Adipose tissue (tissue), 3 donors: ENCODE data around the gene UPF3A. TPM values are rescaled to one million over a fixed set of nuclear protein-coding genes. Genes with fewer than 3 reads are reported as not detected.

Source experiments
- H3K27ac ChIP-seq: one replicate; pipeline ENCODE4 v1.5.1; 2013; ENCODE audit warnings: low read depth, low read length
- WGBS, 3 donors: extraction: QIAGEN DNeasy Blood & Tissue Kit; methylation state at CpG; one replicate each; pipeline ENCODE4 v1.1.7; 2013; 5-methylcytosine and 5-hydroxymethylcytosine counted together
- polyA plus RNA-seq, 3 donors: library from polyadenylated mRNA; stranded (reverse); fragments of 200-250 nt; gene quantifications; one replicate each; pipeline ENCODE4 v1.2.3, GENCODE V29; 2013
- donor health status: healthy with polysubstance abuse.
- donor health status: Bipolar disorder and iron deficiency.
- donor health status: healthy.

Gene UPF3A
- polyA plus RNA-seq, 3 donors, result 27.3 to 51.7 (median 46.3) TPM

DNA sequence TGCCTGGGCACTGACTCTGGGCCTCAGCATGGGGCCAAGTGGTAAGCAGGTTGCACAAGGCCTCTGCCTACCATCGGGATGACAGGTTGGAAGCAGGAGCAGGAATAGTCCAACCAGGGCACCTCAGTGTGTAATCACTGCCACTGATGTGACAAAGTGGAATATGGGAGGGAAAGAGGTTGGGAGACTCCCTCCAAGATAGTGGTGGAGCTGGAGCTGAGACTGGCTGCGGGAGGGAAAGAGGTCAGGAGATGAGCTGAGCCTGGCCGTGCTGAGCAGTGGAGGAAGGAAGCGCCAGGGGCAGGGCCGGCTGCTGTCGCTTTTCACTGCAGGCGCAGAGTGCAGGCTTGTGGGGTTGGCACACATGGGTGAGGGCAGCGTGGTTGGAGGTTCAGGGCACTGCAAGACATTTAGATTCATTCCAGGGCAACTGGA lies 6.8 kb downstream of the UPF3A start:
- 87 to 92% (median 90%) methylated on average over 8 of the region's 8 CpGs for WGBS, 3 donors

DNA sequence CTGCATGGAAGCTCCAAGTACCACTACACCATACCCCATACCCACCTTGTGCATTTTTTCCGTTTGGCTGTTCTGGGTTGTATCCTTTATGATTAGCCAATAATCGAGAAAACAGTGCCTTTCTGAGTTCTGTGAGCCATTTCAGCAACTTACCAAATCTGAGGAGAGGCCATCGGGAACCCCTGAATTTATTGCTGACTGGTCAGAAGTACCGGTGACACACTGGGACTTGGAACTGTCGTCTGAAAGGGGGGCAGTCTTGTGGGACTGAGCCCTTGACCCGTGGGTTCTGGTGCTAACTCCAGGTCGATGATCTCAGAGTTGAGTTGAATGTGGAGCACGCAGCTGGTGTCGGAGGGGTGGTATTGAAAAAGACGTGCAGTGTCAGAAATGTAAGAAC lies 15.0 kb downstream of the UPF3A start:
- 86 to 93% (median 89%) methylated on average over 10 of the region's 10 CpGs for WGBS, 3 donors

More for the DNA sequence above, 6.8 kb downstream of the UPF3A start:
- H3K27ac ChIP-seq, result no peak overlapping the region

DNA sequence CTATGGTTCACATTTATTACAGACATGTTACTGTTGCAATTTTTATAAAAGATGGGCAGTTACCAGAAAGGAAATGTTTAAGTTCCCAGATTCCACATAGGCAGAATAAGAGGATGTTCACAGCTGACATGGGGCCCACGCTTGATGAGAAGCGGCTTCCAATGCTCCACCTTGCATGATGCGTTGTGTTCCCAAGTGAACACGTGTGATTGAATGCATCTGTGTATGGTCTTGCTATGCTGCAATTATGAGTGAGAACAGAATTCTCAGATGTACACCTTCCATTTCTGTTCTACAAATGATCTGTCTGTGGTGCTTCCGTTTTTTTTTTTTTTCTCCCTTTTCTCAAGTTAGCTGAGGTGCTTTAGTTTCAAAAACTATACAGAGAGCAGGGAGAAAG lies 15.5 kb downstream of the UPF3A start:
- 88 to 92% (median 89%) methylated on average over 5 of the region's 5 CpGs for WGBS, 3 donors

More for the DNA sequence above, 15.0 kb downstream of the UPF3A start:
- H3K27ac ChIP-seq, result no peak overlapping the region

DNA sequence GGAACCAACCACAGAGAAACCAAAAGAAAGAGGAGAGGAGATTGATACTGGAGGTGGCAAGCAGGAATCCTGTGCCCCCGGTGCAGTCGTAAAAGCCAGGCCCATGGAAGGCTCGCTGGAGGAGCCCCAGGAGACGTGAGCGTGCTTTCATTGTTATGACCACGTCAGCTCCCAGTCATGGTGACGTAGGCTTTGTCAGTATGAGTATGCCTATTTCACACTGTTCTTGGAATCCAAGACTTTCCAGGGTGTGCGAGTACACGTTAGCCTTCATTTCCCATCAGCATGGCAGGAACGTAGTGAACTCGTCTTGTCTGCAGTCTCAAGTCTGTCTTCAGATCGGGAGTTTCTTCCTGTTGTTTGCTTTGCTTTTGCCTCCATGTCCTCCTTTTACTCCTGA lies 17.5 kb downstream of the UPF3A start:
- 87 to 93% (median 89%) methylated on average over 12 of the region's 12 CpGs for WGBS, 3 donors

More for the DNA sequence above, 15.5 kb downstream of the UPF3A start:
- no peak overlapping the region for H3K27ac ChIP-seq

DNA sequence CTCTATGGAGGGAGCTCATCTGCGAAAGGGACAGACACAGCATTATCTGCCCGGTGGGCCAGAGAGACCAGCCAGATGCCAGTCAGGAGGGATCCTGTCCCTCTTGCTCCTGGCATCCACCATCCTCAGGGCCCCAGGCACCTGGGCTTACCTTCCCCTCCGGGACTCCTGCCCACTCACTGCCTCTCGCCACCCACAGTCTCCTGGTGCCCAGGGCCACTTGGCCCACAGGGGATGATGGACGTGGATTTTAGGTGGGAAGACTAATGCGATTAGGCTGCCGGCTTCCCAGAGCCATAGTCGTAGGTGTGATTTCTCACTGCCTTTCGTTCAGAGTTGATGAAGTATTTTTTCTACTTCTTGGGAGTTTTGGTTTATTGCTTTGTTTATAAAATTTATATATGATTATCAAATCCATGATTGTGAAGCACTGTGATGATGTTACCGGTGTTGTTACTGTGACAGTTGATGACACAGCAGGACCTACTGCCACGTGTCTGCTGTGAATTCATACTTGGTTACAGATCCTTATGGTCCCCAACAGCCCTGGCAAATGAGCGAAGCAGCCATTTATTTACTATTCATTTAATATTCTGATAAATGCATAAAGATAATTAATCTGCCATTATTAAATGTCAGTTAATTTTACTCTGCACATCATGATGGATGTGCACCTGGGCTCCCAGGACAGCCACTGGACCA lies 18.4 kb downstream of the UPF3A start:
- 94 to 96% (median 95%) methylated on average over 12 of the region's 12 CpGs for WGBS, 3 donors

More for the DNA sequence above, 17.5 kb downstream of the UPF3A start:
- no peak overlapping the region for H3K27ac ChIP-seq

DNA sequence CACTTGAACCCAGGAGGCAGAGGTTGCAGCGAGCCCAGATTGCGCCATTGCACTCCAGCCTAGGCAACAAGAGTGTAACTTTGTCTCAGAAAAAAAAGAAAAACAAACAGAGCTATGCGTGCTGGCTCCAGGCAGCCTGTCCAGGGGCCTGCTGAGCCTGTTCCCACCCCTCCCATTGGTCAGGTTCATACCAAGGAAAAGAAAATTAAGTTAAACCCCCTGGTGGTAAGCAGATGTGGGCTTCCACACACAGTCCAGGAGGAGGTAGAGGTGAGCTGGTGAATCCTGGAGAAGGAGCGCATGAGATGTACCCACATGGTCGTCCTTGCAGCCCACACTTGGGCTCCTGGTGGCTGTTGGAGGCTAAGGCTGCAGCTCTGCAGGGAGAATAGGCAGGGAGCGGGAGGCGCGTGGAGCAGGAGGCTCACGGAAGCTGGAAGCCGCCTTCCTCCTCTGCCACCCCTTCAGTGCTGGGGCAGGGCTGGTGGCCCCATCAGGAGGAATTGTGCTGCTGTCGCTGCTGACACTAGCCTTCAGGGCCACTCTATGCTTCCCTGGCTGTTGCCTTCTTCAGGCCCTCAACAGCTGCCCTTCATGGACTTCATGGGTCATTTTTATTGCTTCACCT lies 22.4 kb downstream of the UPF3A start:
- whole genome bisulfite sequencing, 3 donors, result 68 to 92% (median 88%) methylated on average over 9 to 11 of the region's 11 CpGs

More for the DNA sequence above, 18.4 kb downstream of the UPF3A start:
- H3K27ac ChIP-seq, result no peak overlapping the region

DNA sequence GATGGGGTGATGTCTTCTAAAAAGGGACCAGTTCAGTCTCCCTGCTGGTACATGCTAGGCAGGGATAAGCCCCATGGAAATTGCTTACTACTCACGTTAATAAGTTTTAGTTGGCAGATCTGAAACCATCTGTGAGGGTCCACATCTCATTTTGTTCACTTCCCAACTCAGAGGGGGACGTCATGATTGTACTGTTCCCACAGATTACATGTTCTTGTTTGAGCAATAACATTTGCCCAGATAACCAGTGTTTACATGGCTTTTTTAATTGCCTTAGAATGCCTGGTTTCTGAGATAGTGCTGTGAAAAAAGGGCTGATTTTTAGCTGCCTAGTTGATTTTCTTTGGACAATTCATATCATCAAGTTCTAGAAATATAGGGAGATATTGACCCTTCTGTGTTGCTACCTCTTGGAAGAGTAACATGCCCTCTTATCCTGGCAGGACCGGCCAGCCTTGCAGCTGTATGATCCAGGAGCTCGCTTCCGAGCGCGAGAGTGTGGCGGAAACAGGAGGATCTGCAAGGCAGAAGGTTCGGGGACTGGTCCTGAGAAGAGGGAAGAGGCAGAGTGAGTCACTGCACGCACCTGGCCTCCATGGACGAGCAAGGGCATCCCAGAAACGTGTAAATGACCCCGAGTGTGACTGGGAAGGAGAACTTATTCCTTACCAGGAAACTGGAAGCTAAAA lies 23.1 kb downstream of the UPF3A start:
- H3K27ac ChIP-seq, result no peak overlapping the region

More for the DNA sequence above, 22.4 kb downstream of the UPF3A start:
- H3K27ac ChIP-seq, result no peak overlapping the region

DNA sequence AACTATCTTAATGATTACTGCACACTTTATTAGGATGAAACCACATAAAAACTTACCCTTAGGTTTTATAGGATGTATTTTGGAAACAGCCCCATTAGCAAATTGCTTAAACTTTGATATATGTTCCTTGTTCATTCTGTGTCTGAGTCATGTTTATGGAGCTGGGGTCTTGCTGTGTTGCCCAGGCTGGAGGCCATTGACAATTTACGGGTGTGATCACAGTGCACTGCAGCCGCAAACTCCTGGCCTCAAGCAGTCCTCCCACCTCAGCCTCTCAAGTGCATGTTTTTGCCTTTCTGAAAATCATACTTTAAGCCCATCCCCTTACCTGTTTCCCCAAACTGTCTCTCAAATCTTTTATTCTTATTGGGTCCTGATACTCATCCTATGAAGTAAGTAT lies 27.7 kb downstream of the UPF3A start:
- 95 to 100% (median 96%) methylated on average over 2 of the region's 2 CpGs for WGBS, 3 donors
- no peak overlapping the region for H3K27ac ChIP-seq

More for the DNA sequence above, 23.1 kb downstream of the UPF3A start:
- 72 to 92% (median 92%) methylated on average over 13 of the region's 13 CpGs for WGBS, 3 donors

DNA sequence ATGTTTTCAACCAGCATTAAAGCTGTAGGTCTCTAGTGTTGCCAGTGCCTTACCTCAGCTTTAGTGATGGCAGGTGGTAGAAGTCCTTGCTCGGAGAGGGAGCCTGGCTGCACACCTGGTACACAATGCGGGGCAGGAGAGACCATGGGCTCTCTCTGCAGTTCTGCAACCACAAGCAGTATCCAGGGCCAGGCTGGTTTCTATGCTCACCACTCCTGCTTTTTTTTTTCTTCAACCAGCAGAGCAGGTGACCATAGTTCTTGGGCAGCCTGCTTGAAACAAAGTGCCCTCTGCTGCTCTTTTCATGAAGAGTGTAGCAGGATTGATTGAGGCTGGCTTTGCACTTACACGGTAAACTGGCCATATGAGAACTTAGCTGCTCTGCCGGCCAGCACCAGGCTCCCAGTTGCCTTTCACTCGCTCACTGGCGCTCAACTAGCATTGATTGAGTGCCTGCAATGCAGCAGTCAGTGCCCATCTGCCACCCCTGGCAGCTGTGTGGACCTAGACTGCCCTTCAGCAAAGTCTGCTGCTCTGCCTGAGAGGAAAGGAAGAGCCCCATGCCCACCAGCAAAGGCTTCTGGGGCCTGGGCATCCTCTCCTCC lies 28.5 kb downstream of the UPF3A start:
- 54 to 87% (median 81%) methylated on average over 6 of the region's 6 CpGs for WGBS, 3 donors
- H3K27ac ChIP-seq, result no peak overlapping the region

DNA sequence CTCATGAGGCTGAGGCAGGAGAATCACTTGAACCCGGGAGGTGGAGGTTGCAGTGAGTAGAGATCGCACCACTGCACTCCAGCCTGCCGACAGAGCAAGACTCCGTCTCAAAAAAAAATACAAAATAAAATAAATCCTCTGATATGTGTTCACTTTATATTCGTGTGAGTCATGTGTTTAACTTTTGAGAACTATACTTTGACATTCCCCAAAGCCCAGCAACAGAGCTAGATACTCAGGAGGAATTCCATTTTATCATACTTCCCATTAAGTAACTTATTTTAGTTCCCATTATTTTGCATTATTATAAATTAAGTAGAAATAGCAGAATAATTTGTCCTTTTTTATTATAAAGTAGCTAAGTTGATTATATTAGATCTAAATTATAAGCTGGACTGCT lies 29.6 kb downstream of the UPF3A start:
- WGBS, 3 donors, result 81 to 82% (median 81%) methylated on average over 5 of the region's 5 CpGs
- H3K27ac ChIP-seq, result no peak overlapping the region

DNA sequence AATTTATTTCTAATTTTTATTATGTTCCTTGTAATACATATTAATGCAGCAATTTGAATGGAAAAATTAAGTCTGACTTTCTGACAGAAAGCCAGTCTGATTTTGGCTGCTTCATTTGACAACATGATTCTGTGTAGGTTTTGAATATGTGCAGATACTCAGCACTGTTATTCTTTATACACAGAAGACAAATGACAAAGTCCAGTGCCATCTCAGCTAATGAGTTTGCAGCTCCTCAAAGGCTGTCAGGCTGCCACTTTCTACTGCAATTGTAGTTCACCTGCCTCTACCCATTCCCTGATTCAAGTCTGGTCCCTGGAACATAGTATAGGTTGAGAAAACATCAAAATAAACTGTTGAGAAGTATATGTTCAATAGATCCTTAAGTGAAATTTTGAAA lies 30.0 kb downstream of the UPF3A start:
- H3K27ac ChIP-seq, result no peak overlapping the region

DNA sequence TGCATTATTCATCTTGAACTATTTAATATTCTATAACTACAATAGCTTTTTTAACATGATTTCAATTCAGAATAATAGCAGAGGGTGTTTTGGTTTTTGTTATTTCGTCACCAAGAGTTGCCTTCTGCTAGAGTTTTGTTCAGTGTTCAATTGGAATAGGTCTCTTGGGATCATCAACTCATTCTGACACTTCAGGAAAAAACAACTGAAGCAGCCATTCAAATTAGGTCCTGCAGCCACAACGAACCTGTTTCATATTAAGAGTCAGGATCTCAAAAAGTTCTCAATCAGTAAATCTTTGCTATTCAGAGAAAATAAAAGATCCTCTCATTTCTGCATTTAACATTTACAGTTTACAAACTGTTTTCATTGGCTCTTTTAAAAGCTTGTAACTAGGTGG lies 30.5 kb downstream of the UPF3A start:
- 35 to 56% (median 37%) methylated on average over 2 of the region's 2 CpGs for whole genome bisulfite sequencing, 3 donors
- H3K27ac ChIP-seq, result no peak overlapping the region

DNA sequence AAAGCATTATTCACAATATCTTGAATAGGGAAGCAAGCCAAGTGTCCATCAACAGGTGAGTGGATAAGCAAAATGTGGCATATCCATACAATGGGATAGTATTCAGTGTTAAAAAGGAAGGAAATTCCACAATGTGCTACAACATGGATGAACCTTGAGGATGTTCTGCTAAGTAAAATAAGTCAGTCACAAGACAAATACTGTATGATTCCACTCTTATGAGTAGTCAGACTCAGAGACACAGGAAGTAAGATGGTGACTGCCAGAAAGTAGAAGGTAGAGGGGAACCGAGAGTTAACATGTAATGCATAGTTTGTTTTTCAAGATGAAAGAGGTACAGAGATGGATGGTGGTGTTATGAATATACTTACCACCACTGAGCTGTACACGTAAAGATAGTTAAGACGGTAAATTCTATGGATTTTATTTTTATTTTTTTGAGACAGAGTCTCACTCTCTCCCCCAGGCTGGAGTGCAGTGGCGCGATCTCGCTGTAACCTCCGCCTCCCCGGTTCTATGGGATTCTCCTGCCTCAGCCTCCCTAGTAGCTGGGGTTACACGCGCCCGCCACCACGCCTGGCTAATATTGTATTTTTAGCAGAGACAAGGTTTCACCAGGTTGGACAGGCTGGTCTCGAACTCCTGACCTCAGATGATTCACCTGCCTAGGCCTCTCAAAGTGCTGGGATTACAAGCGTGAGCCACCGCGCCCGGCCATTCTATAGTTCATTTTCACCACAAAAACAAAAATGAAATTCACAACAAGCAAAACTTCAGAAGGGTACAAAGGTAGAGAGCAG lies 31.9 kb downstream of the UPF3A start:
- WGBS, 3 donors, result 85 to 88% (median 87%) methylated on average over 17 of the region's 17 CpGs
- no peak overlapping the region for H3K27ac ChIP-seq

DNA sequence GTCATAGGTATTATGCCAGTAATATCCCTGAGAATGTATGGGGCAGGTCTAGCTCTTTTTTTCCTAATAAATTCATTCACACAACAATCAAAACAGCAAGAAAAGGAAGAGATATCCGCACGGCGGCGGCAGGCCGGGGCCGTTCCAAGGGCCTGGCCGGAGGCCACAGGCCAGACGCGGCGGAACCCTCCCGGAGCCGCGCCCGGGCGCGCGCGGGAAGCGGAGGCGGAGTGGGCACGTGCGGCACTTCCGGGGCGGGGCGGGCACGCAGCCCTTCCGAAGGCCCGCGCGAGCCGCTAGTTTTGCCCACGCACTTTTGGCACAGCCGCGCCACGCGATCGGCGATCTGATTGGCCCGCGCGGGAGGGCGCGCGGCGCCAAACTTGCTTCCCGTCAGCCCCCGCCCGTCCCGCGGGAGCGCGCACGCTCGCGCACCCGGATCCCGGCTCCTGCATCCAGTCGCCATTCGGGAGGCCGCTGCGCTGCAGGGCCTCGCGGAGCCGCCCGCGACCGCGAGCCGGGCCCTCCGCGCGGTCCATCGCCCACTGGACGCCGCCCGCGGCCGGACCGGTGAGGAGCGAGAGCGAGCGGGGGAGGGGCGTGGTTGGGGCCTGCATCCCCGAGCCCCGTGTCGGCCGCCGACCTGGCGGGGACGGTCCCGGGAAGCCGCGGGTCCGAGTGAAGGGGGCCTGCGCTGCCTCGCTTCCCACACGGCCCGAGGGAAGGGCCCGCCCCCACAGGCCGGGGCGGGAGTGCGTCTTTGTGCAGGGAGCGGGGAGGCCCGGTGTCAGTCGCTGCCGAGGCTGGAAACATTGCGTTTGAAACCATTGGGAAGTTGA lies 32.9 kb downstream of the UPF3A start, which contains the start of gene CHAMP1:
Gene CHAMP1 (plus strand): TSS at position 430 of the 839 bp plus-strand sequence. CDS start 9,340 bp downstream, outside the sequence.
- 0 to 1% (median 0%) methylated on average over 85 to 107 of the region's 107 CpGs for WGBS, 3 donors
- peak within 1 kb of the TSS; percentile 81 for H3K27ac ChIP-seq

DNA sequence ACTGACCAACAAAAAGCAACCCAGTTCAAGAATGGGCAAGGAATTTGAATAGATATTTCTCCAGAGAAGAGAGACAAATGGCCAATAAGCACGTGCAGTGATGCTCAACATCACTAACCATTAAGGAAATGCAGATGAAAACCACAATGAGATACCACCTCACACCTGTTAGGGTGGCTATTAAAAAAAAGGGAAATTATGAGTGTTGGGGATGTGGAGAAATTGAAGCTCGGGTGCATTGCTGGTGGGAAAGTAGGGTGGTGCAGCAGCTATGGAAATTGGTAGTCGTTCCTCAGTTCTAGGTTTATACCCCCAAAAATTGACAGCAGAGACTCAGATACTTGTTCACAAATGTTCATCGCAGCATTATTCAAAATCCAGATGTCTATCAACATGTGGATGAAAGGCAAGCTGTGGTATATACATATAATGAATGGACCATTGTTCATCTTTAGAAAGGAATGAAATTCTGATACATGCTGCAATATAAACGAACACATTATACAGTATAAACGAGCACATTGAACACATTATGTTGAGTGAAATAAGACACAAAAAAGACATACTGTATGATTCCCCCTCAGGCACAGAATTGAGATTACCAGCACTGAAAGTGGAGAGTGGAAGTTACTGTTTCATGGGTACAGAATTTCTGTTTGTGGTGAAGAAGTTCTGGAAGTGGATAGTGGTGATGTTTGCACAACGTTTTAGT lies 33.8 kb downstream of the UPF3A start:
- no peak overlapping the region for H3K27ac ChIP-seq

DNA sequence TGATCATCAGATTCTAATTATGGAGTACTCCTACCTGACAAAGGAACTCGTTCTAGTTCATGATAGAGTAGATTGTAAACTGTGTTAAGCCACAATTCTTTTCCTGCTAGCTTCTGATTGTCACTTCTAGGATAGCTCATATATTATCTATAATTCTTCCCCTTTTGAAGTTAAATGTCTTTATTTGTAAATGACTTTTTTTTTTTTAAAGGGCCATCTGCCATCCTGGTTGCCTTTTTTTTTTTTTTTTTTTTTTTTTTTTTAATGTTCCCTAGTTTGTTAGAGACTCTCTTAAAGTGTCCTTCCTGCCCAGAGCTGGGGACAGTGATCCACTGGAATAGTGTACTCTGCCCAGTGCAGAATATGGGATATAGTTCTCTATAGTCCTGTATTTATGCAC lies 37.2 kb downstream of the UPF3A start:
- H3K27ac ChIP-seq, result no peak overlapping the region
- 14 to 29% (median 26%) methylated on average over 1 of the region's 1 CpG for WGBS, 3 donors

More for the DNA sequence above, 33.8 kb downstream of the UPF3A start:
- WGBS, 3 donors, result 17 to 19% (median 18%) methylated on average over 7 of the region's 7 CpGs
